ENCODE measurements around the gene LRRC25.

The LRRC25 gene

GRCh38 chr19:18424890-18425514 lies 27.6 kb upstream of the LRRC25 start:
- no peak for DNase-seq (ENCODE audit: low read depth, low spot score)

GRCh38 chr19:18424122-18424889 lies 26.9 kb upstream of the LRRC25 start:
- no peak for DNase-seq (ENCODE audit: low read depth, low spot score)

GRCh38 chr19:18423258-18424020 lies 26.0 kb upstream of the LRRC25 start:
- no peak for DNase-seq (ENCODE audit: low read depth, low spot score)

DNA sequence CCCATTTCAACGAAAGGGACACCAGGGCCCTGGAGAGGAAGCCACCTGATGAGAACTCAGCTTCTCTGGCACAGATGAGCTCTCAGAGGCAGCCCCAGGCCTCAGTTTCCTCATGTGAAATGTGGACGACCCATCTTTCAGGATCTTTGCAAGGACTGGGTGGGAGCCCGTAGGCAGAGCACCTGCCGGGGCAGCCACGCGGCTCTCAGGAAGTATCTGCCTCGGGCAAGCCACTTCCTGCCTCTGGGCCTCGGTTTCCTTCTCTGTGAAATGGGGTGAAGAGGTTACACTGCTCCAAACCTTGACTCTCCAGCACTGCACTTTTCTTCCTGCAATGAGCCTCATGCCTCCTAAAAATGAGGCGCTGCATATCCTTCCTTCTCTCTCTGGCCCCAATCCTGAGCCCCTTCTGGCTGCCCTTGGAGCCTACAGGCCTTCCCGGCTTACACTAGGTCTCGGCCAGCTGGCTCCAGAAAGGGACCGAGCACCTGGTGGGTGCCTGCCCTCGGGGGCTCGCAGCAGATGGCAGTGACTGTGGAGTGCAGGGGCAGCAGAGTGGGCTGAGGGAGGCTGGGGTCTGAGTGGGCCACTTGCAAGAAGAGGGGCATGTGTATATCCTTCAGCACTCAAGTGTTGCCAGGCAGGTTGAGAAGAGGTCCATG lies 25.2 kb upstream of the LRRC25 start:
- no peak for DNase-seq (ENCODE audit: low read depth, low spot score)

GRCh38 chr19:18421371-18421959 lies 24.0 kb upstream of the LRRC25 start:
- DNase-seq (ENCODE audit: low read depth, low spot score), result no peak

DNA sequence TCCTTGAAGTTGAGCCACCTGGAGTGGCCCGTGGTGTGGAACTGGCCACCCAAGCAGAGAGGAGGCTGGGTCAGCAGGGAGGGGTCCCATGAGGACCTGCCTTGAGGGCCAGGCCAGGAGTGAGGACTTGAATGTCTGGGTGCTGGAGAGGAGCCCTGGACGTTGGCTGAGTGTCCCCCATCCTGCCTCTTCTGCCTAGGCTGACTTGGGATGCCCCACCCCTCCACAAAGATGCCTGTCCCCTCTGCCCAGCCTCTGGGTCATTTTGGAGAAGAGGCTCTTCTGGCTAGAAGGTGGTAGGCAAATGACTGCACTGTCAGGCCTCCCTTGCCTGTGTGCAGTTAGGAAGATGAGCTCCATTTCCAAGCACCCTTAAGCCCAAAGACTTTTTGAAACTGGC lies 23.5 kb upstream of the LRRC25 start:
- DNase-seq (ENCODE audit: low read depth, low spot score), result no peak

- DNase-seq (ENCODE audit: low read depth, low spot score), result no peak
Measured at GRCh38 chr19:18419699-18420460, 22.5 kb upstream of the LRRC25 start.

DNA sequence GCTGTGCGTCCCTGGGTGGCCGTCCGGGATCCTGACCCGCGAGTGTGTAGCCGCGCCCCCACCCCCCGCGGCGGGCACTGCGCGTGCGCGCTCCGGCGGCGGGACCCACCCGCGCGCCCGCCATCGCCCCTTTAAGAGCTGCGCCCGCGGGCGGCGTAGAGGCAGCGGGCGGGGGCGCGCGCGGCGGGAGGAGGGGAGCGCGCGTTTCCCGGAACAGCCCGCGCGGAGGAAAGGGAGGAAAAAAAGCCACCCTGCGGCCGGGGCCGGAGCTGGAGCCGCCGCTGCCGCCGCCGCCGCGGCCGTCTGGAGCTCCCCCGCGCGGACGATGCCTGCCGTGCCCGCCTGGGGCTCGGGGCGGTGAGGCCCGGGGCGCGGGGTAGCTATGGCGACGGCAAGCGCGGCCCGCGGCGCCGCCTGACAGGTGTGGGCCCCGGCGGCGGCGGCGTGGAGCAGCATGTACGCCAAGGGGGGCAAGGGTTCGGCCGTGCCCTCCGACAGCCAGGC lies 21.8 kb upstream of the LRRC25 start, which contains the start of gene SSBP4:
Gene SSBP4 (plus strand): TSS at position 204 of the 504 bp plus-strand sequence. CDS start 251 bp downstream, at position 455.
- no peak for DNase-seq (ENCODE audit: low read depth, low spot score)

GRCh38 chr19:18418483-18419194 lies 21.2 kb upstream of the LRRC25 start:
- DNase-seq (ENCODE audit: low read depth, low spot score), result no peak

GRCh38 chr19:18418029-18418482 lies 20.6 kb upstream of the LRRC25 start:
- no peak for DNase-seq (ENCODE audit: low read depth, low spot score)

- no peak for DNase-seq (ENCODE audit: low read depth, low spot score)
Measured at GRCh38 chr19:18417250-18418028, 20.0 kb upstream of the LRRC25 start.

- peak; percentile 58 for DNase-seq (ENCODE audit: low read depth, low spot score)
Measured at GRCh38 chr19:18416778-18417249, 19.4 kb upstream of the LRRC25 start.

DNA sequence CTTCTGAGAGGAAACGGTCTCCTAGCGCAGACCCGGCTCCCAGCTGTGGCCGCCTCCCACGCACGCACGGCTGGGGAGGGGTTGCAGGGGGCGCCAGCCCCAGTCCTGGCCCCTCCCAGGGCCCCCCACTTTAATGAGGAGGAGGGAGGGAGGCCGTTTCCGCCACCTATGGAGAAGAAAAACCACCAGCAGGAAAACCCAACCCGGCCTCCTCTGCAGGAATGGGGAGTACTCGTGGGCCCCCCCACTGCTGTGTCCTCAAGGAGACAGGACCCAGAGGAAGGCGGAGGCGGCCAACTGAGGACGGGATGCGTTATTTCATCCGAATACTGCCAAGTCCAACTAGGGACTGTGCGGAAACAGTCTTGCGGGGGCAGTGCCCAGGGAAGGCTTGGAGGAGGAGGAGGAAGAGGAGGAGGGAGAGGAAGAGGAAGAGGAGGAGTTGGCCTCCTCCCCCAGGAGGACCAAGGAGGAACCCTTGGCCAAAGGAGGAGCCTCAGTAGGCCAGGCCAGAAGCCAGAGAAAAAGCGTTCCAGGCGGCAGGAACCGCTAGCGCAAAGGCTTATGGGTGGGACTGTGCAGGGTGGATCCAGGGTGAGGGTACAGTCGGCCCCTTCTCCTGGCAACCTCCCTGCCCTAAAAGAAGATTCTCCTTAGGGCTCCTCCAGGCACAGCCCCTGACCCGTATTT lies 17.9 kb upstream of the LRRC25 start:
- no peak for DNase-seq (ENCODE audit: low read depth, low spot score)

- DNase-seq (ENCODE audit: low read depth, low spot score), result no peak
Measured at GRCh38 chr19:18414504-18415177, 17.2 kb upstream of the LRRC25 start.

GRCh38 chr19:18412610-18413239 lies 15.3 kb upstream of the LRRC25 start:
- no peak for DNase-seq (ENCODE audit: low read depth, low spot score)

DNA sequence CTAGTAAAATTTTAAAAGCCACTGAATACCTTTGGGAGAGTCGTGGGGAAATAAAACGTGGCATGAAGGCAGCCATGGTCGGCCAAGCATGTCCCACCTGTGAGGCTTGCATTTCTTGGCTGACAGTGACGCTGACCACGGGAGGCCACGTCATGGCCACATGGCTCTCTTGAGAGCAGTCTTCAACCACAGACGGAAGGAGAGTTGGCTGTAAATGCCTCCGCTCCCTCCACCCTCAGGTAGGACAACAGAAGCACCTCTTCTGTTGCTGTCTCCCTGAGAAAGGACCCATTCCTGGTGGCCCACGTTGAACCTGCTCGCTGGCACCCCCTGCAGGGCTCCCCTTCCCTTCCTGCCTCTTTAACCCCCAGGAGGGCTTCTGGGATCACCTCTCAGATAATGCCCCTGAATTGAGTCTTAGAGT lies 10.6 kb upstream of the LRRC25 start:
- no peak for DNase-seq (ENCODE audit: low read depth, low spot score)

- DNase-seq (ENCODE audit: low read depth, low spot score), result no peak
Measured at GRCh38 chr19:18406749-18407148, 9.3 kb upstream of the LRRC25 start.
